K562 (cell line): Measurements from ENCODE around the gene BMP2K. TPM values are rescaled to one million over a fixed set of nuclear protein-coding genes. Genes with fewer than 3 reads are reported as not detected.

Source experiments
- ATF7 ChIP-seq: fragments of 450-650 bp; IDR thresholded peaks from 2 replicates; pipeline ENCODE4 v1.7.1; 2014; ENCODE audit warnings: mild to moderate bottlenecking, moderate library complexity
- BRF1 ChIP-seq: IDR thresholded peaks from 3 replicates; pipeline ENCODE4 v1.6.1; 2011; ENCODE audit warnings: borderline replicate concordance, mild to moderate bottlenecking; ENCODE audit not compliant: insufficient read length; ENCODE audit errors: extremely low read depth
- CBFA2T3 ChIP-seq: fragments of 450-650 bp; IDR thresholded peaks from 2 replicates; pipeline ENCODE4 v1.6.1; 2017
- CEBPG ChIP-seq, 3 experiments: fragments of 200-800 bp in 1 of 3; sonication (Bioruptor generic) in 1 of 3; sonication (generic) in 1 of 3; formaldehyde crosslinking in 1 of 3; IDR thresholded peaks in 2 of 3; conservative IDR thresholded peaks in 1 of 3; 2 replicates each; pipeline versions ENCODE4 v1.6.1 to v1.8.0; 2016 to 2022; ENCODE audit warnings: missing compliant biosample characterization in 2 of 3, missing genetic modification characterization in 2 of 3, mild to moderate bottlenecking in 1 of 3, missing genetic modification reagents in 1 of 3
- DACH1 ChIP-seq: fragments of 450-650 bp; IDR thresholded peaks from 2 replicates; pipeline ENCODE4 v1.6.1; 2018; ENCODE audit not compliant: partially characterized antibody
- DDX20 ChIP-seq: fragments of 450-650 bp; IDR thresholded peaks from 2 replicates; pipeline ENCODE4 v1.6.1; 2016; ENCODE audit warnings: missing genetic modification characterization, low read depth, mild to moderate bottlenecking, missing compliant biosample characterization, moderate library complexity
- ELF1 ChIP-seq: fragments of 200-800 bp; sonication (Bioruptor generic); IDR thresholded peaks from 2 replicates; pipeline ENCODE4 v1.6.1; 2016; ENCODE audit warnings: missing genetic modification characterization, missing compliant biosample characterization
- FOXK2 ChIP-seq, 2 experiments: fragments of 450-650 bp; IDR thresholded peaks in 1 of 2; conservative IDR thresholded peaks in 1 of 2; 2 replicates each; pipeline ENCODE4 v1.6.1; 2016; ENCODE audit warnings: low read depth in 2 of 2, mild to moderate bottlenecking in 1 of 2
- FOXM1 ChIP-seq, 2 experiments: fragments of 450-650 bp in 1 of 2; sonication (generic) in 1 of 2; formaldehyde crosslinking in 1 of 2; IDR thresholded peaks; 2 replicates each; pipeline versions ENCODE4 v1.6.1 to v1.9.0; 2017 to 2022; ENCODE audit warnings: low read depth in 2 of 2, mild to moderate bottlenecking in 2 of 2, missing genetic modification reagents in 1 of 2, moderate library complexity in 1 of 2
- FUS ChIP-seq: fragments of 200-400 bp; formaldehyde crosslinking; optimal IDR thresholded peaks from 2 replicates; pipeline ENCODE3; 2017; ENCODE audit warnings: low read depth, low read length
- GATAD2B ChIP-seq: fragments of 450-650 bp; IDR thresholded peaks from 2 replicates; pipeline ENCODE4 v1.6.1; 2017; ENCODE audit warnings: mild to moderate bottlenecking, borderline replicate concordance
- HMGXB4 ChIP-seq: sonication (generic); formaldehyde crosslinking; IDR thresholded peaks from 2 replicates; pipeline ENCODE4 v1.8.1; 2023; ENCODE audit warnings: mild to moderate bottlenecking, missing genetic modification reagents
- KDM2B ChIP-seq: fragments of 250-450 bp; sonication (Bioruptor Pico); IDR thresholded peaks from 2 replicates; pipeline ENCODE4 v1.8.0; 2021; ENCODE audit warnings: mild to moderate bottlenecking, moderate library complexity
- MTA1 ChIP-seq: fragments of 450-650 bp; IDR thresholded peaks from 2 replicates; pipeline ENCODE4 v1.6.1; 2017; ENCODE audit warnings: borderline replicate concordance
- MTF1 ChIP-seq: fragments of 250-450 bp; sonication (Bioruptor Pico); IDR thresholded peaks from 2 replicates; pipeline ENCODE4 v1.9.0; 2021; ENCODE audit warnings: moderate library complexity, mild to moderate bottlenecking, inconsistent platforms, borderline replicate concordance
- MYC ChIP-seq, 2 experiments: fragments of 250-450 bp in 1 of 2; sonication (Bioruptor Pico) in 1 of 2; IDR thresholded peaks; 2 replicates each; pipeline versions ENCODE4 v1.5.1 to v1.6.1; 2012 to 2021; ENCODE audit warnings: low read depth in 2 of 2, borderline replicate concordance in 1 of 2, improper control_type of control experiment in 1 of 2, low read length in 1 of 2, mild to moderate bottlenecking in 1 of 2, moderate library complexity in 1 of 2
- NCOA1 ChIP-seq: fragments of 450-650 bp; IDR thresholded peaks from 2 replicates; pipeline ENCODE4 v1.6.1; 2016; ENCODE audit warnings: low read depth
- NCOA2 ChIP-seq, 2 experiments: fragments of 450-650 bp; IDR thresholded peaks; 2 replicates each; pipeline ENCODE4 v1.6.1; 2018; ENCODE audit warnings: mild to moderate bottlenecking in 2 of 2, moderate library complexity in 1 of 2; ENCODE audit not compliant: partially characterized antibody in 2 of 2
- NFIC ChIP-seq: fragments of 450-650 bp; IDR thresholded peaks from 2 replicates; pipeline ENCODE4 v1.6.1; 2017; ENCODE audit warnings: mild to moderate bottlenecking, inconsistent platforms
- NR1H2 ChIP-seq: sonication (generic); formaldehyde crosslinking; IDR thresholded peaks from 2 replicates; pipeline ENCODE4 v1.4.0; 2020; ENCODE audit warnings: mild to moderate bottlenecking, missing genetic modification reagents
- STAT5A ChIP-seq: IDR thresholded peaks from 2 replicates; pipeline ENCODE4 v1.6.1; 2012; ENCODE audit warnings: low read length, inconsistent platforms, borderline replicate concordance
- TAF7 ChIP-seq: fragments of 450-650 bp; IDR thresholded peaks from 2 replicates; pipeline ENCODE4 v1.6.1; 2016; ENCODE audit warnings: missing genetic modification characterization, missing compliant biosample characterization
- ZBTB17 ChIP-seq: fragments of 450-650 bp; formaldehyde crosslinking; IDR thresholded peaks from 2 replicates; pipeline ENCODE4 v1.4.0; 2020; ENCODE audit warnings: mild to moderate bottlenecking
- ZKSCAN3 ChIP-seq: fragments of 250-450 bp; sonication (Bioruptor Pico); IDR thresholded peaks from 2 replicates; pipeline ENCODE4 v1.4.0; 2020
- ZNF224 ChIP-seq: sonication (generic); formaldehyde crosslinking; IDR thresholded peaks from 2 replicates; pipeline ENCODE4 v1.8.0; 2022; ENCODE audit warnings: mild to moderate bottlenecking, missing genetic modification reagents
- ZNF584 ChIP-seq: fragments of 200-800 bp; sonication (Bioruptor generic); IDR thresholded peaks from 2 replicates; pipeline ENCODE4 v1.6.1; 2016; ENCODE audit warnings: low read depth, mild to moderate bottlenecking, missing genetic modification characterization, missing compliant biosample characterization
- polyA plus RNA-seq, 8 experiments: library from polyadenylated mRNA; depleted of rRNA in 4 of 8; stranded (reverse) in 5 of 8; unstranded in 3 of 8; fragments of >200 nt; fragmentation: Nextera tagmentation in 2 of 8; fragmentation: Illumina TruSeq in 1 of 8; extraction: Ambion mirVana in 2 of 8; extraction: Trizol in 1 of 8; gene quantifications; 2 replicates each; pipeline versions ENCODE4 v1.2.1 to v1.2.3, GENCODE V29; 2011 to 2014; ENCODE audit warnings: inconsistent platforms in 1 of 8, missing spikeins in 1 of 8
- total RNA-seq, 7 experiments: library from RNA; depleted of rRNA in 6 of 7; stranded (reverse); fragments of >200 nt in 6 of 7; fragmentation: Illumina TruSeq in 2 of 7; extraction: Trizol in 2 of 7; gene quantifications; 2 replicates each; pipeline versions ENCODE4 v1.2.1 to v1.2.3, GENCODE V29; 2011 to 2021; ENCODE audit warnings: low replicate concordance in 1 of 7
- TF ChIP-seq, protein P1 (sequence below): fragments of 200-800 bp; sonication (Bioruptor generic); IDR thresholded peaks from 2 replicates; pipeline ENCODE4 v1.6.1; 2017; ENCODE audit warnings: missing genetic modification characterization, missing compliant biosample characterization

The BMP2K gene
- total and polyA plus RNA-seq, 9 of the 15 experiments (the other 6 are each of a cell fraction or from before 2014, with no cell fraction given), result 17.0 to 217 (median 104) TPM

- no peak for TF ChIP-seq HMGXB4 (CRISPR knock-in tag)
- no peak for TF ChIP-seq NCOA1
- TF ChIP-seq STAT5A, result peak; percentile 32; the same call in 1 of the 2 replicates
- TF ChIP-seq DDX20 (tag), result no peak
- TF ChIP-seq FUS, result no peak
- no peak for TF ChIP-seq ZNF584 (CRISPR knock-in tag)
- no peak for TF ChIP-seq NFIC
- no peak for TF ChIP-seq MTF1 (CRISPR knock-in tag)
- peak; percentile 81 for TF ChIP-seq CBFA2T3
- TF ChIP-seq KDM2B (CRISPR knock-in tag), result no peak
- peak; percentile 52 for TF ChIP-seq FOXM1 (IDR thresholded peaks at IDR 0.05; ENCODE audit: low read depth)
- TF ChIP-seq FOXM1 (CRISPR knock-in tag; IDR thresholded peaks at IDR 0.05; ENCODE audit: low read depth), result no peak
- no peak for TF ChIP-seq ELF1 (tag)
- 0 out of 2 replicates have a peak, but pooled peaks have one; percentile 35 for TF ChIP-seq ZBTB17
- TF ChIP-seq TAF7 (tag), result no peak
- peak; percentile 78; the same call in 1 of the 2 replicates for TF ChIP-seq GATAD2B
- TF ChIP-seq FOXK2 (conservative IDR thresholded peaks at IDR 0.05 in 1 of 2, IDR thresholded peaks at IDR 0.05 in 1 of 2; ENCODE audit: low read depth in 2 of 2), result peak; percentile 67
- no peak for TF ChIP-seq NCOA2 (IDR thresholded peaks at IDR 0.05; ENCODE audit: partially characterized antibody in 2 of 2)
- no peak for TF ChIP-seq MYC (IDR thresholded peaks at IDR 0.05; ENCODE audit: low read depth, low read length)
- TF ChIP-seq MYC (CRISPR knock-in tag; IDR thresholded peaks at IDR 0.05; ENCODE audit: borderline replicate concordance, low read depth), result no peak
- no peak for TF ChIP-seq BRF1
- TF ChIP-seq MTA1, result peak; percentile 69; the same call in 1 of the 2 replicates
- TF ChIP-seq, protein P1, sequence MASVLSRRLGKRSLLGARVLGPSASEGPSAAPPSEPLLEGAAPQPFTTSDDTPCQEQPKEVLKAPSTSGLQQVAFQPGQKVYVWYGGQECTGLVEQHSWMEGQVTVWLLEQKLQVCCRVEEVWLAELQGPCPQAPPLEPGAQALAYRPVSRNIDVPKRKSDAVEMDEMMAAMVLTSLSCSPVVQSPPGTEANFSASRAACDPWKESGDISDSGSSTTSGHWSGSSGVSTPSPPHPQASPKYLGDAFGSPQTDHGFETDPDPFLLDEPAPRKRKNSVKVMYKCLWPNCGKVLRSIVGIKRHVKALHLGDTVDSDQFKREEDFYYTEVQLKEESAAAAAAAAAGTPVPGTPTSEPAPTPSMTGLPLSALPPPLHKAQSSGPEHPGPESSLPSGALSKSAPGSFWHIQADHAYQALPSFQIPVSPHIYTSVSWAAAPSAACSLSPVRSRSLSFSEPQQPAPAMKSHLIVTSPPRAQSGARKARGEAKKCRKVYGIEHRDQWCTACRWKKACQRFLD, result 0 out of 2 replicates have a peak, but pooled peaks have one; percentile 24
- TF ChIP-seq DACH1, result peak; percentile 86
- no peak for TF ChIP-seq ZKSCAN3 (CRISPR knock-in tag)
- TF ChIP-seq ZNF224, result no peak
- TF ChIP-seq CEBPG (CRISPR knock-in tag; IDR thresholded peaks at IDR 0.05), result peak; percentile 53; the same call in 1 of the 2 replicates
- peak in 1 of 2 experiments; percentile 69; a peak in 2 of 4 replicates for TF ChIP-seq CEBPG (tag; conservative IDR thresholded peaks at IDR 0.05 in 1 of 2, IDR thresholded peaks at IDR 0.05 in 1 of 2)
- peak; percentile 50; the same call in 1 of the 2 replicates for TF ChIP-seq ATF7
- TF ChIP-seq NR1H2 (CRISPR knock-in tag), result no peak
Measured at GRCh38 chr4:78764498-78764961, 11.6 kb upstream of the BMP2K start (continued).
